H1 (cell line): ENCODE results near the gene PHKA2. TPM values are rescaled to one million over a fixed set of nuclear protein-coding genes. Genes with fewer than 3 reads are reported as not detected.

Experiments
- CTCF ChIA-PET: fragments of 300-600 bp; sonication (Branson Sonifier 250); formaldehyde crosslinking; loops from one replicate; lab custom pipeline; 2021; ENCODE audit not compliant: partially characterized antibody; lab: Charles Lee
- POLR2A ChIA-PET: fragments of 300-600 bp; sonication (Branson Sonifier 250); formaldehyde crosslinking; loops from one replicate; lab custom pipeline; 2021; ENCODE audit warnings: inconsistent platforms; ENCODE audit not compliant: partially characterized antibody; lab: Charles Lee
- DNase-seq, 2 experiments: peaks; one replicate each; pipeline versions ENCODE4 v3.0.0 to v3.0.0-alpha.2; 2010 to 2022; ENCODE audit warnings: low spot score in 2 of 2, low read depth in 1 of 2, mixed read lengths in 1 of 2
- FAIRE-seq: peaks from 2 replicates; lab custom pipeline; 2011; peaks lifted over from hg19 to GRCh38; lab: Jason Lieb, UNC
- H2AFZ ChIP-seq: 2 replicates; pipeline ENCODE4 v1.8.1; 2012; ENCODE audit warnings: low read length, inconsistent platforms
- H2AK5ac ChIP-seq: 2 replicates; pipeline ENCODE4 v1.6.1; 2013; ENCODE audit warnings: low read depth, low read length
- H2BK120ac ChIP-seq: replicated peaks from 2 replicates; pipeline ENCODE3; 2013; ENCODE audit warnings: low read depth, low read length, inconsistent platforms
- H2BK12ac ChIP-seq: 2 replicates; pipeline ENCODE4 v1.6.1; 2013; ENCODE audit warnings: low read depth, low read length
- H2BK15ac ChIP-seq: 2 replicates; pipeline ENCODE4 v1.6.1; 2013; ENCODE audit warnings: low read length
- H2BK20ac ChIP-seq: 2 replicates; pipeline ENCODE4 v1.6.1; 2013; ENCODE audit warnings: low read length
- H2BK5ac ChIP-seq: 2 replicates; pipeline ENCODE4 v1.6.1; 2013; ENCODE audit warnings: low read depth, low read length
- H3K14ac ChIP-seq: 2 replicates; pipeline ENCODE4 v1.6.1; 2013; ENCODE audit warnings: inconsistent platforms; ENCODE audit not compliant: insufficient read length
- H3K18ac ChIP-seq: 2 replicates; pipeline ENCODE4 v1.6.1; 2013; ENCODE audit warnings: low read length; ENCODE audit errors: extremely low read depth
- H3K23ac ChIP-seq: 2 replicates; pipeline ENCODE4 v1.6.1; 2013; ENCODE audit warnings: inconsistent platforms; ENCODE audit not compliant: insufficient read length
- H3K23me2 ChIP-seq: 2 replicates; pipeline ENCODE4 v1.6.1; 2013; ENCODE audit warnings: low read depth, low read length
- H3K27ac ChIP-seq: 2 replicates; pipeline ENCODE4 v1.6.1; 2011; ENCODE audit warnings: low read depth, low read length, inconsistent platforms
- H3K27me3 ChIP-seq, 4 experiments: replicated peaks in 1 of 4; 1 replicate in 1 of 4; 2 replicates in 3 of 4; pipeline versions ENCODE4 v1.6.1 to v1.8.1; 2011 to 2013; ENCODE audit warnings: low read length in 3 of 4, mild to moderate bottlenecking in 3 of 4, inconsistent platforms in 2 of 4, mixed read lengths in 2 of 4, moderate library complexity in 1 of 4; ENCODE audit not compliant: control insufficient read depth in 3 of 4, insufficient read depth in 3 of 4; ENCODE audit errors: extremely low read depth in 1 of 4
- H3K36me3 ChIP-seq, 4 experiments: 2 replicates each; pipeline versions ENCODE4 v1.6.1 to v1.8.1; 2011 to 2013; ENCODE audit warnings: mild to moderate bottlenecking in 4 of 4, low read length in 3 of 4, moderate library complexity in 2 of 4, control low read depth in 1 of 4, inconsistent platforms in 1 of 4; ENCODE audit not compliant: insufficient read depth in 4 of 4, control insufficient read depth in 2 of 4
- H3K4ac ChIP-seq: replicated peaks from 2 replicates; pipeline ENCODE3; 2013; ENCODE audit warnings: low read length, low read depth, mixed read lengths, inconsistent platforms; ENCODE audit not compliant: insufficient read length
- H3K4me1 ChIP-seq, 4 experiments: replicated peaks in 1 of 4; 1 replicate in 1 of 4; 2 replicates in 3 of 4; pipeline versions ENCODE4 v1.6.1 to v1.8.1; 2011 to 2013; ENCODE audit warnings: low read length in 3 of 4, inconsistent platforms in 2 of 4, mixed read lengths in 1 of 4; ENCODE audit not compliant: insufficient read depth in 4 of 4, control insufficient read depth in 3 of 4
- H3K4me2 ChIP-seq, 2 experiments: 2 replicates each; pipeline versions ENCODE4 v1.6.1 to v1.8.1; 2011 to 2013; ENCODE audit warnings: low read depth in 2 of 2, low read length in 2 of 2, control low read depth in 1 of 2, inconsistent platforms in 1 of 2, mild to moderate bottlenecking in 1 of 2; ENCODE audit not compliant: insufficient read depth in 1 of 2
- H3K4me3 ChIP-seq, 4 experiments: fragments of 200-600, 300-600 bp in 1 of 4; sonication (generic), shearing (Covaris generic), sonication (Bioruptor Twin) in 1 of 4; 2 replicates each; pipeline versions ENCODE4 v1.5.1 to v1.8.1; 2011 to 2016; ENCODE audit warnings: low read length in 4 of 4, low read depth in 3 of 4, control low read depth in 2 of 4, inconsistent platforms in 2 of 4, mild to moderate bottlenecking in 2 of 4, mixed read lengths in 1 of 4, moderate library complexity in 1 of 4; ENCODE audit not compliant: insufficient read depth in 2 of 4; ENCODE audit errors: extremely low read depth in 1 of 4
- H3K56ac ChIP-seq: replicated peaks from 2 replicates; pipeline ENCODE3; 2013; ENCODE audit warnings: low read depth, mild to moderate bottlenecking, mixed read lengths, low read length, inconsistent platforms; ENCODE audit not compliant: insufficient read length
- H3K79me1 ChIP-seq: 2 replicates; pipeline ENCODE4 v1.6.1; 2013; ENCODE audit warnings: low read depth, low read length, control low read depth
- H3K79me2 ChIP-seq, 2 experiments: 2 replicates each; pipeline versions ENCODE4 v1.6.1 to v1.8.1; 2012 to 2013; ENCODE audit warnings: low read length in 2 of 2, mild to moderate bottlenecking in 2 of 2, inconsistent platforms in 1 of 2; ENCODE audit not compliant: insufficient read depth in 2 of 2, control insufficient read depth in 1 of 2
- H3K9ac ChIP-seq, 4 experiments: replicated peaks in 1 of 4; 1 replicate in 1 of 4; 2 replicates in 3 of 4; pipeline versions ENCODE4 v1.6.1 to v1.8.1; 2011 to 2013; ENCODE audit warnings: low read depth in 3 of 4, low read length in 3 of 4, control low read depth in 2 of 4, mild to moderate bottlenecking in 2 of 4, moderate library complexity in 2 of 4, inconsistent platforms in 1 of 4; ENCODE audit errors: extremely low read depth in 1 of 4
- H3K9me3 ChIP-seq, 2 experiments: 2 replicates each; pipeline versions ENCODE4 v1.6.1 to v1.8.1; 2012 to 2013; ENCODE audit warnings: mild to moderate bottlenecking in 2 of 2, moderate library complexity in 2 of 2, control low read depth in 1 of 2, inconsistent platforms in 1 of 2, low read depth in 1 of 2, low read length in 1 of 2, mixed read lengths in 1 of 2; ENCODE audit not compliant: insufficient read depth in 2 of 2
- H4K20me1 ChIP-seq, 2 experiments: replicated peaks in 1 of 2; 2 replicates each; pipeline versions ENCODE3 to v1.8.1; 2011 to 2013; ENCODE audit warnings: inconsistent platforms in 2 of 2, low read length in 2 of 2, mild to moderate bottlenecking in 1 of 2; ENCODE audit not compliant: insufficient read depth in 2 of 2, control insufficient read depth in 1 of 2
- H4K5ac ChIP-seq: 2 replicates; pipeline ENCODE4 v1.6.1; 2013; ENCODE audit warnings: low read length, low read depth, mixed read lengths, inconsistent platforms; ENCODE audit not compliant: insufficient read length
- H4K8ac ChIP-seq: 2 replicates; pipeline ENCODE4 v1.8.0; 2013; ENCODE audit warnings: mild to moderate bottlenecking, moderate library complexity, low read length, inconsistent platforms; ENCODE audit not compliant: insufficient read depth; ENCODE audit errors: extremely low read depth
- H4K91ac ChIP-seq: replicated peaks from 2 replicates; pipeline ENCODE3; 2013; ENCODE audit warnings: low read length, mixed read lengths, inconsistent platforms; ENCODE audit not compliant: insufficient read length
- BCL11A ChIP-seq, 2 experiments: IDR thresholded peaks; one replicate each; pipeline ENCODE4 v1.6.1; 2011; ENCODE audit warnings: low read depth in 2 of 2, low read length in 2 of 2, mild to moderate bottlenecking in 2 of 2
- BRCA1 ChIP-seq: IDR thresholded peaks from 2 replicates; pipeline ENCODE4 v1.6.1; 2012; ENCODE audit warnings: low read depth, low read length, improper control_type of control experiment
- CBX5 ChIP-seq: fragments of 300-800, 300-1000 bp; sonication (generic); IDR thresholded peaks from 2 replicates; pipeline ENCODE4 v1.7.1; 2016; ENCODE audit warnings: antibody characterized with exemption, low read length, low read depth
- EGR1 ChIP-seq: IDR thresholded peaks from 2 replicates; pipeline ENCODE4 v1.6.1; 2011; ENCODE audit warnings: low read depth, low read length, borderline replicate concordance
- GABPA ChIP-seq: IDR thresholded peaks from 2 replicates; pipeline ENCODE4 v1.6.1; 2011; ENCODE audit warnings: mild to moderate bottlenecking, low read length, moderate library complexity, borderline replicate concordance; ENCODE audit not compliant: insufficient read depth
- GTF2F1 ChIP-seq: IDR thresholded peaks from 2 replicates; pipeline ENCODE4 v1.6.1; 2012; ENCODE audit warnings: low read depth, low read length, improper control_type of control experiment, borderline replicate concordance
- JUN ChIP-seq: IDR thresholded peaks from 2 replicates; pipeline ENCODE4 v1.6.1; 2011; ENCODE audit warnings: low read depth, mild to moderate bottlenecking, improper control_type of control experiment, low read length
- JUND ChIP-seq: IDR thresholded peaks from 2 replicates; pipeline ENCODE4 v1.6.1; 2011; ENCODE audit warnings: mild to moderate bottlenecking, improper control_type of control experiment, low read length
- KDM5A ChIP-seq: fragments of 200-600 bp; IDR thresholded peaks from 2 replicates; pipeline ENCODE4 v1.7.1; 2012; ENCODE audit warnings: mild to moderate bottlenecking, low read length, inconsistent platforms, mixed read lengths
- TEAD4 ChIP-seq: IDR thresholded peaks from 2 replicates; pipeline ENCODE4 v1.6.1; 2012; ENCODE audit warnings: low read depth, low read length, inconsistent platforms, mixed read lengths
- WGBS, 2 experiments: shearing (Covaris generic) in 1 of 2; methylation state at CpG; one replicate each; pipeline versions ENCODE4 v1.1.6 to v1.1.7; 2013 to 2015; ENCODE audit warnings: low lambda C conversion rate in 2 of 2, mixed read lengths in 2 of 2, inconsistent platforms in 1 of 2, low coverage in 1 of 2, missing lambda C conversion rate in 1 of 2; ENCODE audit not compliant: insufficient replicate concordance in 2 of 2, insufficient coverage in 1 of 2, insufficient read length in 1 of 2; ENCODE audit errors: extremely low coverage in 1 of 2, missing lambda C conversion rate in 1 of 2; 5-methylcytosine and 5-hydroxymethylcytosine counted together
- polyA plus RNA-seq, 7 experiments: library from polyadenylated mRNA; depleted of rRNA in 3 of 7; stranded (reverse) in 5 of 7; unstranded in 2 of 7; fragments of >200 nt in 5 of 7; fragments of 200-250 nt in 2 of 7; gene quantifications; 1 replicate in 5 of 7; 2 replicates in 1 of 7; 4 replicates in 1 of 7; pipeline versions ENCODE4 v1.2.1 to v1.2.3, GENCODE V29; 2011 to 2013; ENCODE audit warnings: missing spikeins in 2 of 7, mixed read lengths in 2 of 7
- total RNA-seq: library from RNA; stranded (reverse); fragmentation: NEBNext Ultra II Directional; extraction: Animal tissue kit (Norgen Biotek cat#: 25700); gene quantifications from 2 replicates; pipeline ENCODE4 v1.2.1, GENCODE V29; 2021
- TF ChIP-seq, protein P1 (sequence below): IDR thresholded peaks from 2 replicates; pipeline ENCODE4 v1.6.1; 2012; ENCODE audit warnings: inconsistent platforms

Gene PHKA2
- total and polyA plus RNA-seq, 2 of the 8 experiments (the other 6 are each of a cell fraction or from before 2014, with no cell fraction given) = 28.1 to 35.8 TPM

GRCh38 chrX:18946157-18946556 lies 37.8 kb downstream of the PHKA2 start:
- Histone ChIP-seq H4K5ac (no peak overlapping the region), H4K91ac (no peak overlapping the region), H3K4me1 (no peaks in the 10 kb centered on the region), H2AFZ (no peak overlapping the region), H2BK12ac (no peak overlapping the region), H3K14ac (no peak overlapping the region), H3K56ac (no peak overlapping the region), H4K20me1 (no peaks in the 10 kb centered on the region), H2BK20ac (no peak overlapping the region), H3K23ac (no peak overlapping the region), H2BK5ac (no peak overlapping the region), H3K27me3 (no peaks in the 10 kb centered on the region), H3K79me2 (no peaks in the 10 kb centered on the region), H3K9ac (no peak overlapping the region), H3K18ac (no peak overlapping the region), H2BK120ac (no peak overlapping the region), H4K8ac (no peak overlapping the region), H3K4ac (no peak overlapping the region), H3K79me1 (no peaks in the 10 kb centered on the region), H3K36me3 (peaks cover 0 to 5% (median 0%) of the 10 kb centered on the region in 4 experiments; a peak in 3 of 8 replicates), H2BK15ac (no peak overlapping the region), H2AK5ac (no peak overlapping the region), H3K9me3 (no peaks in the 10 kb centered on the region), H3K4me2 (no peak overlapping the region), H3K23me2 (no peaks in the 10 kb centered on the region), H3K4me3 (no peak overlapping the region), H3K27ac (no peak overlapping the region)
- WGBS, 2 experiments = 100% methylated on average over 5 of the region's 6 CpGs; no CpG with 5 or more reads in 1 of the 2 experiments
- ChIA-PET POLR2A (no interaction called here), CTCF (no interaction called here)
- DNase-seq (no peak), FAIRE-seq (no peak)
- TF ChIP-seq CBX5 (no peak), KDM5A (no peak), JUND (no peak), BRCA1 (no peak), GTF2F1 (no peak), GABPA (no peak), EGR1 (no peak), JUN (no peak), TEAD4 (no peak), BCL11A (IDR thresholded peaks at IDR 0.05; ENCODE audit: low read depth in 2 of 2, low read length in 2 of 2) (no peak)
- TF ChIP-seq, protein P1, sequence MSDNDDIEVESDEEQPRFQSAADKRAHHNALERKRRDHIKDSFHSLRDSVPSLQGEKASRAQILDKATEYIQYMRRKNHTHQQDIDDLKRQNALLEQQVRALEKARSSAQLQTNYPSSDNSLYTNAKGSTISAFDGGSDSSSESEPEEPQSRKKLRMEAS = no peak
